Amniotic stem cell (primary cell): ENCODE results near the gene PDK2.

Experiments
- DNase-seq: peaks from one replicate; lab custom pipeline; 2025; lab: John Stamatoyannopoulos, UW

Gene PDK2

DNA sequence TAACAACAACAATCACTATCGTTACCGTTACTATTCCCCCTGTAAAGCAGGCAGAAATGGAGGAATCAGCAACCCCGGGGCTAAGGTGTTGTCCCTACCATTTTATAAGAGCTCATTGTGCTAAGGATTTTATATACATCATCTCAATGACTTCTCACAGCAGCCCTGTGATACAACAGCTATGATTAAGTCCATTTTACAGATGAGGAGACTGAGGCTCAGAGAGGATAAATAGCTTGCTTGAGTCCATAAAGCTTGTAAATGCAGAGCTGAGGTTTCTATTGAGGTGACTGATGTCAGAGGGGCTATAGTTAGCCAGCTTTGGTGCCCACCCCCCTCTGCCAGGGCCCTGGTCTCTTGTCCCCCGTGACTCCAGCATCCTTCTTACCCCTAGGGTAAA lies 16.7 kb upstream of the PDK2 start:
- DNase-seq, result no peak

GRCh38 chr17:50079334-50080095 lies 15.6 kb upstream of the PDK2 start:
- no peak for DNase-seq

DNA sequence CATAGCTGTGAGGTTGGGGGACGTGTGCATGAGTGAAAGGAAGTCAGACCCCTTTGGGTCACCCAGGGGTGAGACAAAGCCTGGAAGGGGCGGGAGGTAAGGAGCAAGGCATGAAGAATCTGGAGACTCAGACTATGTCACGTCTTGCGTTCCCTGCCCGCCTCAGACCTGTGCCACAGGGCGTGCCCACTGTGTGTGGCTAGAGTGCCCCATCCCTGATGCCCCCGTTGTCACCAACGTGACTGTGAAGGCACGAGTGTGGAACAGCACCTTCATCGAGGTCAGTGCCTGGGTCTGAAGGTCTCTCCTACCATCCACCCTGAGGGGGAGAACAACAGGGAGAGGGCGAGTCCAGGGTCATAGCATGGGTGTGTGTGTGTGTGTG lies 15.1 kb upstream of the PDK2 start:
- DNase-seq, result no peak

- DNase-seq, result no peak
Observed at GRCh38 chr17:50080827-50081226, 14.3 kb upstream of the PDK2 start.

GRCh38 chr17:50081757-50082156 lies 13.4 kb upstream of the PDK2 start:
- no peak for DNase-seq

GRCh38 chr17:50087246-50087911 lies 7.8 kb upstream of the PDK2 start:
- no peak for DNase-seq

DNA sequence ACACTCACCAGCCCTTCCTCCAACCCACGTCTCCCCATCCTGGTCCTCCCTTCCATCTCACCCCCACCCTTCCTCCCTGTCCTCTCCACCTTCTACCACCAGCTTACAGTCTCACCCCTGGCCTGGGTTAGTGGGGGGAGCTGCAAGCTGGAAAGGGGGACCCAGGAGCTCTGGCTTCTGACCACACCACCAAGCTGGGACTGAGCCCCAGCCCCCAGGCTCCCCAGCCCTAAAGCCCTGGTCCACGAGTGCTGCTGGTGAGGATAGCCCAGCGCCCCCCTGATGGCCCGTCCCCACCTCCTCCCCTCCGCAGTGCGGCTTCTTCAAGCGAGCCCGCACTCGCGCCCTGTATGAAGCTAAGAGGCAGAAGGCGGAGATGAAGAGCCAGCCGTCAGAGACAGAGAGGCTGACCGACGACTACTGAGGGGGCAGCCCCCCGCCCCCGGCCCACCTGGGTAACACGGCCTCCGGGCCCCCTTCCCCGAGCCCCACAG lies 7.2 kb upstream of the PDK2 start:
- DNase-seq, result no peak

- DNase-seq, result no peak
Observed at GRCh38 chr17:50088952-50089825, 6.0 kb upstream of the PDK2 start.

GRCh38 chr17:50090071-50090470 lies 5.1 kb upstream of the PDK2 start:
- no peak for DNase-seq

GRCh38 chr17:50090971-50091917 lies 3.9 kb upstream of the PDK2 start:
- no peak for DNase-seq

DNA sequence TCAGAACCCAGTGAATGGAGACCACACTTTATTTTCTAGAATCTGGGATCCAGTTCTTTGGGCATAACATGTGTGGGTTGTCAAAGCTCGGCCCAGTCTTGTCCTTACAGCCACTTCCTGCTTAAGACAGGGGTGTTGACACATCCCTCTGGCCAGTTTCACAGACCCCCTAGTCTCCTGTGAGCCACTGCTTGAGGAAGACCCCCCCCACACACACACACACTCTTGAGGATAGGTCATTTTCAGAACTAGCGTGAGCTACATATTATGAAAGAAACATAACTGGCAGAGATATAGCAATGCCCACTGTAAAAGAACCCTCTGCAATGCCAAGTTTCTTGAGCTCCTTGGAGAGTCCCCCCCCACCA lies 3.2 kb upstream of the PDK2 start:
- DNase-seq, result no peak

GRCh38 chr17:50093246-50093645 lies 1.9 kb upstream of the PDK2 start:
- DNase-seq, result no peak

- DNase-seq, result no peak
Observed at GRCh38 chr17:50093807-50094206, 1.3 kb upstream of the PDK2 start.

GRCh38 chr17:50094243-50094752 lies 853 bp upstream of the PDK2 start:
- peak; percentile 40 for DNase-seq

DNA sequence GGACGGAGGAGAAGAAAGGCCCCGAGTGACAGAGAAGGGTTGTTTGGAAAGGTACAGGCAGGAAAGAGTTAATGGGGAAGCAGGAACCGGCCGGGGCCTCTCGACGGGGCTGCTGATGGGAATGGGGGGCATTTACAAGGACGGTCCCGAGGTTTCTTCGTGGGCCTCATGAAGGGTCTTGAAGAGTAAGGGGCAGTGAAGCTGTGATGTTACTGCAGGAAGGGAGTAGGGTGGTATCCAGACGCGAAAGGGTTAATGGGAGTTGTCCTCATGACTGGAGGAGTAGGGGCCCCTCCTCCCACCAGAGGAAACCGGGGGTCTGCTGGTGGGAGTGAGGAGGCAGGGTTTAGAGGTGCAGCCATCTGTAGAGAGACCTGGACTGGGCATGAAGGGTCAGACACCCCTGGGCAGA lies 481 bp downstream of the PDK2 start:
- DNase-seq, result no peak

DNA sequence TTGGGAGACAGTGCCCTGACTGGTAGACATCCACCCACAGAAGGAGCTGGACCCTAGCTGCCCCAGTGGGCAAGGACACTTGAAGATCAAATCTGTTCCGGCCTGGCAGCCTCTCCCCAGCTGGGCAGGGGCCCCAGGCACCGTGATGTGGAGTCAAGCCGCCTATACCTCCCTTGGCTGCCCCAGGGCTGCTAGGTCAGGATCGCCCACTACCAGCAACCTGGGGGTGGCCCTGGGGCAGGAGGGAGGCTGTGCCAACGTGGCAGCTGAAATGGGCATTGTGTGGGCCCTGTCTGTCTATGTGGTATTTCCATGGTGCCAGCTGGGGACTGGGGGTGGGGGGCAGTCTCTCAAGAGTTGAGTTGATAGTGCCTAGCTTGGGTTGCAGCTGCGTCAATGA lies 941 bp downstream of the PDK2 start:
- no peak for DNase-seq

- DNase-seq, result no peak
Observed at GRCh38 chr17:50096758-50097157, 1.6 kb downstream of the PDK2 start.

GRCh38 chr17:50097455-50097854 lies 2.3 kb downstream of the PDK2 start:
- DNase-seq, result no peak

- no peak for DNase-seq
Observed at GRCh38 chr17:50097926-50098325, 2.8 kb downstream of the PDK2 start.

GRCh38 chr17:50098583-50098982 lies 3.4 kb downstream of the PDK2 start:
- no peak for DNase-seq

DNA sequence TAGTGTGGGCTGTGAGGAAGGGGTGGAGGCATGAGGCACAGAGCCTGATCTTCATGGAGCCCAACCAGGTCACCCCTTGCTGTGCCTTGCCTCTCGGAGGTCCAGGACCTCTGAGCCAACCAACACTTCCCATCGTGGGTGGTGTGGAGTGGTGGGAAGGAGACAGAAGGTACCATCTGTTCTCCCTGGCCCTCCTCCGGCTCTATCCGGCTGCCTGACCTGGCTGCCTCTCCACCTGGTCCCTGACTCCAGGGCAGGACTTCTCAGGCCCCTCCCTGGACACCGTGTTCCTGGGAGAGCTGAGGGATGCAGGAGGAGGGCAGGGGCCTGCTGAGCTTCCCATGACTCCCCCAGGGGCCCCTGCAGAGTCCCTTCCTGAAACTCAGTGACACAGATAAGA lies 3.9 kb downstream of the PDK2 start:
- DNase-seq, result no peak
